HG03575 (cell line): ENCODE results near the gene AK2.
"Not testable (repeated sequence)": the region's sequence is repeated elsewhere in the genome, so short reads cannot be mapped to it uniquely, and the experiment has no call there.

ENCODE experiments used
- ATAC-seq: cut with Tn5 transposase; IDR thresholded peaks from one replicate; pipeline ENCODE4 v1.9.1; 2021; ENCODE audit not compliant: unreplicated experiment, insufficient number of reproducible peaks, low FRiP score; ENCODE audit errors: extremely low read depth

The AK2 gene

GRCh38 chr1:32984090-32984454, 52.6 kb downstream of the AK2 start:
- ATAC-seq = no peak

GRCh38 chr1:32983020-32983419, 53.7 kb downstream of the AK2 start:
- no peak for ATAC-seq

- peak; percentile 71 for ATAC-seq
Observed at GRCh38 chr1:32981003-32981901, 55.4 kb downstream of the AK2 start.

GRCh38 chr1:32980080-32980479, 56.6 kb downstream of the AK2 start:
- ATAC-seq = no peak

- ATAC-seq = no peak
Observed at GRCh38 chr1:32978854-32979253, 57.8 kb downstream of the AK2 start.

GRCh38 chr1:32977546-32978087, 59.1 kb downstream of the AK2 start:
- no peak for ATAC-seq

GRCh38 chr1:32975055-32975454, 61.6 kb downstream of the AK2 start:
- not testable (repeated sequence) for ATAC-seq

GRCh38 chr1:32973458-32973857, 63.2 kb downstream of the AK2 start:
- ATAC-seq = not testable (repeated sequence)

- no peak for ATAC-seq
Observed at GRCh38 chr1:32972814-32973428, 63.8 kb downstream of the AK2 start.

GRCh38 chr1:32971576-32971975, 65.1 kb downstream of the AK2 start:
- no peak for ATAC-seq

- ATAC-seq = no peak
Observed at GRCh38 chr1:32971156-32971555, 65.5 kb downstream of the AK2 start.

- ATAC-seq = no peak
Observed at GRCh38 chr1:32969566-32969965, 67.1 kb downstream of the AK2 start.

- no peak for ATAC-seq
Observed at GRCh38 chr1:32967888-32968568, 68.7 kb downstream of the AK2 start.

- no peak for ATAC-seq
Observed at GRCh38 chr1:32966900-32967299, 69.8 kb downstream of the AK2 start.

GRCh38 chr1:32965251-32965747, 71.4 kb downstream of the AK2 start:
- no peak for ATAC-seq

- ATAC-seq = no peak
Observed at GRCh38 chr1:32964461-32965250, 72.0 kb downstream of the AK2 start, which contains the start of gene RNF19B. RNF19B (minus strand) TSS chr1:32964809; CDS start chr1:32964685, 124 bp downstream.

- no peak for ATAC-seq
Observed at GRCh38 chr1:32963746-32964460, 72.8 kb downstream of the AK2 start.

- ATAC-seq = no peak
Observed at GRCh38 chr1:32962248-32962896, 74.3 kb downstream of the AK2 start.
